GM18520 (cell line): ENCODE results near the gene TOP3A.

ENCODE experiments used
- ATAC-seq: cut with Tn5 transposase; IDR thresholded peaks from one replicate; pipeline ENCODE4 v1.9.1; 2021; ENCODE audit not compliant: unreplicated experiment

Gene TOP3A

GRCh38 chr17:18278867-18279266 lies 35.9 kb downstream of the TOP3A start:
- ATAC-seq = no peak

GRCh38 chr17:18277076-18277475 lies 37.7 kb downstream of the TOP3A start:
- no peak for ATAC-seq

- ATAC-seq = no peak
Observed at GRCh38 chr17:18270046-18270931, 44.5 kb downstream of the TOP3A start.

GRCh38 chr17:18267927-18268711 lies 46.7 kb downstream of the TOP3A start:
- ATAC-seq = no peak

- ATAC-seq = no peak
Observed at GRCh38 chr17:18267366-18267765, 47.4 kb downstream of the TOP3A start.

GRCh38 chr17:18263885-18264682 lies 50.7 kb downstream of the TOP3A start:
- ATAC-seq = no peak

- no peak for ATAC-seq
Observed at GRCh38 chr17:18262641-18263040, 52.2 kb downstream of the TOP3A start.

- no peak for ATAC-seq
Observed at GRCh38 chr17:18262111-18262510, 52.7 kb downstream of the TOP3A start.

GRCh38 chr17:18261659-18262058 lies 53.1 kb downstream of the TOP3A start:
- no peak for ATAC-seq

- no peak for ATAC-seq
Observed at GRCh38 chr17:18261146-18261515, 53.7 kb downstream of the TOP3A start.

GRCh38 chr17:18260332-18261145 lies 54.3 kb downstream of the TOP3A start, which contains the start of gene MIEF2:
Gene MIEF2, plus strand, starts transcription at chr17:18260662. Its CDS starts 2,059 bp downstream, at chr17:18262721.
- peak; percentile 76 for ATAC-seq

GRCh38 chr17:18259621-18260331 lies 55.0 kb downstream of the TOP3A start:
- no peak for ATAC-seq

GRCh38 chr17:18258356-18259038 lies 56.3 kb downstream of the TOP3A start, which contains the start of gene FLII:
Gene FLII, minus strand, starts transcription at chr17:18258738. Its CDS starts 48 bp downstream, at chr17:18258690.
- ATAC-seq = no peak

- no peak for ATAC-seq
Observed at GRCh38 chr17:18257982-18258355, 56.8 kb downstream of the TOP3A start.

GRCh38 chr17:18257268-18257981 lies 57.4 kb downstream of the TOP3A start:
- no peak for ATAC-seq

- ATAC-seq = no peak
Observed at GRCh38 chr17:18256776-18257175, 58.0 kb downstream of the TOP3A start.

GRCh38 chr17:18256351-18256750 lies 58.4 kb downstream of the TOP3A start:
- no peak for ATAC-seq

- no peak for ATAC-seq
Observed at GRCh38 chr17:18254888-18255649, 59.7 kb downstream of the TOP3A start.
